Measurements from ENCODE around the gene TFCP2L1.

TFCP2L1 gene

DNA sequence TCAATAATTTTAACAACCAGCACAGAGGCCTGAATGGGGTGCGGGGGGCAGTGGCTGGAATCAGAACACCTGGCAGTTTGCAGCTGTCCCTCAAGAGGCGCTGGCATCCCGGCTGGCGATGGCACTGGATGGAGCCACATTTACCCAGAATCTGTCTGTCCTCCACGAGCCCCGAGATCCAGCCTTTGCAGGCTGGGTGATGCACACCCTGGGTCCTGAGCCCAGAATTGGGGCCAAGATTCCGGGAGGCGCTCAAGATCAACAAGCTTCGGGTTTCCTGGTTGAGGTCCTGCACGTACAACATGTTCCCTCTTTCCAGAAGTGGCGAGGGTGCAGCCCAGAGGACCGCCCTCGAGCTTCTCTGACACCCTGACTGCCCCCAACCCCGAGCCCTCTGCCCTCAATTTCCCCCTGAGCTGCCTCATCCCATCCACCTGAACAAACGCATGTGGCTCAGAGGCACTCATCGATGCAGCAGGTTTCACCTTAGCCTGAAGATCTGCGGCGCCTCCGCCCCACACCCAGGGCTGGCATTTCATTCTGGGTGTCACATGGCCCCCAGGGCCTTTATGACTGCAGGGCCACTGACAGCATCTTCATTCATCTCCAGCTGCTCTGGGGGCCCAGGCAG is 97.5 kb downstream of the TFCP2L1 start:
- Histone ChIP-seq H3K79me2 (ENCODE audit: insufficient read depth, low read length) (no peaks in the 10 kb centered on the region), H2AFZ (ENCODE audit: low read length) (no peak overlapping the region), H3K9me3 (ENCODE audit: low read length) (no peaks in the 10 kb centered on the region), H3K9ac (ENCODE audit: low read length) (no peak overlapping the region), H3K4me2 (ENCODE audit: low read length) (no peak overlapping the region), H3K4me3 (ENCODE audit: low read depth, low read length, poor library complexity, severe bottlenecking) (no peak overlapping the region), H4K20me1 (ENCODE audit: insufficient read depth, low read length) (no peaks in the 10 kb centered on the region), H3K9me2 (ENCODE audit: low read depth, low read length) (no peaks in the 10 kb centered on the region), H3K36me3 (ENCODE audit: insufficient read depth, low read length) (no peaks in the 10 kb centered on the region), H3K27me3 (ENCODE audit: insufficient read depth, low read length) (no peaks in the 10 kb centered on the region), H3F3A (ENCODE audit: insufficient read depth, low read length) (no peaks in the 10 kb centered on the region), H3K27ac (ENCODE audit: low read depth, low read length, poor library complexity, severe bottlenecking) (no peak overlapping the region), H3K4me1 (ENCODE audit: insufficient read depth, low read length, severe bottlenecking) (no peaks in the 10 kb centered on the region)
- TF ChIP-seq, protein P1, sequence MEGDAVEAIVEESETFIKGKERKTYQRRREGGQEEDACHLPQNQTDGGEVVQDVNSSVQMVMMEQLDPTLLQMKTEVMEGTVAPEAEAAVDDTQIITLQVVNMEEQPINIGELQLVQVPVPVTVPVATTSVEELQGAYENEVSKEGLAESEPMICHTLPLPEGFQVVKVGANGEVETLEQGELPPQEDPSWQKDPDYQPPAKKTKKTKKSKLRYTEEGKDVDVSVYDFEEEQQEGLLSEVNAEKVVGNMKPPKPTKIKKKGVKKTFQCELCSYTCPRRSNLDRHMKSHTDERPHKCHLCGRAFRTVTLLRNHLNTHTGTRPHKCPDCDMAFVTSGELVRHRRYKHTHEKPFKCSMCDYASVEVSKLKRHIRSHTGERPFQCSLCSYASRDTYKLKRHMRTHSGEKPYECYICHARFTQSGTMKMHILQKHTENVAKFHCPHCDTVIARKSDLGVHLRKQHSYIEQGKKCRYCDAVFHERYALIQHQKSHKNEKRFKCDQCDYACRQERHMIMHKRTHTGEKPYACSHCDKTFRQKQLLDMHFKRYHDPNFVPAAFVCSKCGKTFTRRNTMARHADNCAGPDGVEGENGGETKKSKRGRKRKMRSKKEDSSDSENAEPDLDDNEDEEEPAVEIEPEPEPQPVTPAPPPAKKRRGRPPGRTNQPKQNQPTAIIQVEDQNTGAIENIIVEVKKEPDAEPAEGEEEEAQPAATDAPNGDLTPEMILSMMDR (IDR thresholded peaks at IDR 0.05; ENCODE audit: low read length): no peak
- no peak for TF ChIP-seq EZH2 (IDR thresholded peaks at IDR 0.05; ENCODE audit: borderline replicate concordance, low read length)

DNA sequence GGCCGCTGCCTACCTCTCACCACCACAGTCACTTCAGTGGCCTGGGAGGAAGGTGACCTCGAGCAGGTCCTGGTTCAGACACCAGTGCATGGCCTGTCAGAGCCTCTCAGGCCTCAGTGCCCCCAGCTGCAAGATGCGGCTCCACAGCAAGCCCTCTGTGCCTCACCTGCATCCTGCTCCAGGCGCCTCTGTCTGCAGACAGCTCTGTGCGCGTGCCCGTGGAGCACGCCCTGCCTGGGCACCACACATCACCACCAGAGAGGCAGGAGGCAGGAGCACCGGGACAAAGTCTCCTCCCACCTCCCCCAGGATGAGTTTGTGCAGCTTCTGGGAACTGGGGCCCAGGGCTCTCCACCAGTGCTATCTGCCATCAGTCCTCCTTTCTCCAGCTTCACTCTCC is 98.7 kb downstream of the TFCP2L1 start:
- Histone ChIP-seq H3K9ac (ENCODE audit: low read length) (no peak overlapping the region), H3K27ac (ENCODE audit: low read depth, low read length, poor library complexity, severe bottlenecking) (no peak overlapping the region), H3F3A (ENCODE audit: insufficient read depth, low read length) (no peaks in the 10 kb centered on the region), H2AFZ (ENCODE audit: low read length) (no peak overlapping the region), H3K4me1 (ENCODE audit: insufficient read depth, low read length, severe bottlenecking) (no peaks in the 10 kb centered on the region), H3K4me3 (ENCODE audit: low read depth, low read length, poor library complexity, severe bottlenecking) (no peak overlapping the region), H4K20me1 (ENCODE audit: insufficient read depth, low read length) (no peaks in the 10 kb centered on the region), H3K9me2 (ENCODE audit: low read depth, low read length) (no peaks in the 10 kb centered on the region), H3K36me3 (ENCODE audit: insufficient read depth, low read length) (no peaks in the 10 kb centered on the region), H3K79me2 (ENCODE audit: insufficient read depth, low read length) (no peaks in the 10 kb centered on the region), H3K27me3 (ENCODE audit: insufficient read depth, low read length) (no peaks in the 10 kb centered on the region), H3K4me2 (ENCODE audit: low read length) (no peak overlapping the region), H3K9me3 (ENCODE audit: low read length) (no peaks in the 10 kb centered on the region)
- TF ChIP-seq, protein P1 (IDR thresholded peaks at IDR 0.05; ENCODE audit: low read length): no peak
- TF ChIP-seq EZH2 (IDR thresholded peaks at IDR 0.05; ENCODE audit: borderline replicate concordance, low read length): no peak

DNA sequence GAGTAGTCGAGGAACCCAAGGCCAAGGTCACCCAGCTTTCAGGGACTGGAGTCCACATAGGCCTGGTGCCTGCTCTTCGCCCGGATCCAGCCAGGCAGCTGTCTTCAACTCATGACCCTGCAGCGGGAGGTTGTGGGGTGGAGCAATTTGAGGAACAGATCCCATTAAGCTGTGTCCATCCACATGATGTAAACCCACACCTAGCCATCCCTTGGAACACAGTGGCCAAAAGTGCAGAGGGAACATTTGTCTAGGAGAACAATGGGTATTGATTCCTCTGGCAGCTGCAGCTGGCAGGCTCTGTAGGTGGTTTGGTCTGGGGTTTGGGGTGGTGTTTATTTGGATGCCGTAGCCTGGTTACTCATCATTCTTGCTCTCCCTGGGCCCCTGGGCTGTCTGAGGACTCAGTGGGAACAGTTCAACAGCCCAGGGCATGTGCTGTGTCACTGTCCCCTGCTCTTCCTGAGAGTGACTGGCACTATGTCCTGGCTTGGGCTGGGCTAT is 99.4 kb downstream of the TFCP2L1 start:
- H2AFZ ChIP-seq (ENCODE audit: low read length): no peak overlapping the region
- no peaks in the 10 kb centered on the region for H3F3A ChIP-seq (ENCODE audit: insufficient read depth, low read length)
- TF ChIP-seq, protein P1 (IDR thresholded peaks at IDR 0.05; ENCODE audit: low read length): no peak
- TF ChIP-seq EZH2 (IDR thresholded peaks at IDR 0.05; ENCODE audit: borderline replicate concordance, low read length): no peak
- no peak overlapping the region for H3K4me3 ChIP-seq (ENCODE audit: low read depth, low read length, poor library complexity, severe bottlenecking)
- no peaks in the 10 kb centered on the region for H4K20me1 ChIP-seq (ENCODE audit: insufficient read depth, low read length)
- no peaks in the 10 kb centered on the region for H3K9me3 ChIP-seq (ENCODE audit: low read length)
- H3K9ac ChIP-seq (ENCODE audit: low read length): no peak overlapping the region
- H3K79me2 ChIP-seq (ENCODE audit: insufficient read depth, low read length): no peaks in the 10 kb centered on the region
- no peak overlapping the region for H3K4me2 ChIP-seq (ENCODE audit: low read length)
- no peaks in the 10 kb centered on the region for H3K9me2 ChIP-seq (ENCODE audit: low read depth, low read length)
- H3K27ac ChIP-seq (ENCODE audit: low read depth, low read length, poor library complexity, severe bottlenecking): no peak overlapping the region
- no peaks in the 10 kb centered on the region for H3K36me3 ChIP-seq (ENCODE audit: insufficient read depth, low read length)
- H3K4me1 ChIP-seq (ENCODE audit: insufficient read depth, low read length, severe bottlenecking): no peaks in the 10 kb centered on the region
- H3K27me3 ChIP-seq (ENCODE audit: insufficient read depth, low read length): no peaks in the 10 kb centered on the region

Measured in OCI-LY1 (cell line).